Thyroid gland (tissue), 4 donors: ENCODE results near the gene CDH10. TPM values are rescaled to one million over a fixed set of nuclear protein-coding genes. Genes with fewer than 3 reads are reported as not detected.

ENCODE experiments used
- DNase-seq, 2 donors: peaks; one replicate each; pipeline ENCODE4 v3.0.0-alpha.2; 2019
- H3K27ac ChIP-seq, 3 donors: fragments of 200-600 bp; sonication (generic); 1 replicate in 2 of 3; 2 replicates in 1 of 3; pipeline ENCODE4 v1.5.1; 2016 to 2019; ENCODE audit warnings: mild to moderate bottlenecking in 1 of 3, moderate library complexity in 1 of 3
- H3K27me3 ChIP-seq: fragments of 200-600 bp; sonication (generic); one replicate; pipeline ENCODE4 v1.5.1; 2019
- H3K36me3 ChIP-seq, 2 donors: fragments of 200-600 bp; sonication (generic); one replicate each; pipeline ENCODE4 v1.5.1; 2016 to 2019
- H3K4me1 ChIP-seq, 2 donors: fragments of 200-600 bp; sonication (generic); one replicate each; pipeline ENCODE4 v1.5.1; 2017 to 2019
- H3K4me3 ChIP-seq, 3 donors: fragments of 200-600 bp; sonication (generic); replicated peaks in 1 of 3; 1 replicate in 2 of 3; 2 replicates in 1 of 3; pipeline ENCODE4 v1.5.1; 2016; ENCODE audit warnings: mild to moderate bottlenecking in 1 of 3
- H3K9me3 ChIP-seq: fragments of 200-600 bp; sonication (generic); one replicate; pipeline ENCODE4 v1.5.1; 2017
- POLR2A ChIP-seq, 2 donors: fragments of 450-650 bp; IDR thresholded peaks; one replicate each; pipeline ENCODE4 v1.6.1; 2017; ENCODE audit warnings: antibody characterized with exemption in 2 of 2, mild to moderate bottlenecking in 2 of 2, moderate library complexity in 1 of 2
- WGBS, 2 donors: methylation state at CpG; one replicate each; pipeline ENCODE4 v1.1.5; 2017; 5-methylcytosine and 5-hydroxymethylcytosine counted together
- intact Hi-C: fragments of 100-400 bp; cut with DNase I; formaldehyde crosslinking; loops from one replicate; pipeline ENCODE4 v1.15.1; 2023
- total RNA-seq, 4 donors: library from RNA; depleted of rRNA; stranded (reverse); fragments of >200 nt; gene quantifications; one replicate each; pipeline ENCODE4 v1.2.3, GENCODE V29; 2016
- TF ChIP-seq, protein P1 (sequence below), 6 experiments: fragments of 200-600 bp in 3 of 6; fragments of 450-650 bp in 3 of 6; sonication (generic) in 3 of 6; IDR thresholded peaks; one replicate each; pipeline ENCODE4 v1.5.1; 2016 to 2019; ENCODE audit warnings: antibody characterized with exemption in 6 of 6, mild to moderate bottlenecking in 2 of 6, inconsistent platforms in 1 of 6, moderate library complexity in 1 of 6

The CDH10 gene
- total RNA-seq, 4 donors from 2014 or later = not detected

DNA sequence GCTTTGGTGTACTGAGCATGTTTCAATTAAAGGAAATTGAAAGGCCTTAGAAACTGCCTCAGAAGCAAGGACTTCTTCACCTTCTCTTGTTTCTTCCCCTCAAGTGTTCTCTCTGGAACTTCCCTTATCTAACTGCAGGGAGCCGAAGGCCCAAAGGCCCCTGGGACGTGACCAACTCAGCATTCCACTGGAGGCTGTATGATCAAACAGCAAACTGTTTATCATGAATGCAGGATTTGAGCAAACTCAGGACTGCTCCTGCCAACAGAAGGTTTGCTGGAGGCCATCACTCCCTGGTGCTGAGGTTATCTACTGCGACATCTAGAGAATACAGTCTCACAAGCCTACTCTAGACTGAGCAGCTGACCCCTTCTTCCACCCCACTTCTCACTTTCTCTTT, 4.8 kb upstream of the CDH10 start:
- H3K4me1 ChIP-seq = no peaks in the 10 kb centered on the region
- intact Hi-C loops = no loop called here
- H3K4me3 ChIP-seq = no peak overlapping the region
- 57 to 65% methylated on average over 3 of the region's 3 CpGs for WGBS, 2 donors
- DNase-seq = no peak
- no peak overlapping the region for H3K27ac ChIP-seq
- no peaks in the 10 kb centered on the region for H3K9me3 ChIP-seq
- TF ChIP-seq POLR2A (IDR thresholded peaks at IDR 0.05) = no peak
- TF ChIP-seq, protein P1, sequence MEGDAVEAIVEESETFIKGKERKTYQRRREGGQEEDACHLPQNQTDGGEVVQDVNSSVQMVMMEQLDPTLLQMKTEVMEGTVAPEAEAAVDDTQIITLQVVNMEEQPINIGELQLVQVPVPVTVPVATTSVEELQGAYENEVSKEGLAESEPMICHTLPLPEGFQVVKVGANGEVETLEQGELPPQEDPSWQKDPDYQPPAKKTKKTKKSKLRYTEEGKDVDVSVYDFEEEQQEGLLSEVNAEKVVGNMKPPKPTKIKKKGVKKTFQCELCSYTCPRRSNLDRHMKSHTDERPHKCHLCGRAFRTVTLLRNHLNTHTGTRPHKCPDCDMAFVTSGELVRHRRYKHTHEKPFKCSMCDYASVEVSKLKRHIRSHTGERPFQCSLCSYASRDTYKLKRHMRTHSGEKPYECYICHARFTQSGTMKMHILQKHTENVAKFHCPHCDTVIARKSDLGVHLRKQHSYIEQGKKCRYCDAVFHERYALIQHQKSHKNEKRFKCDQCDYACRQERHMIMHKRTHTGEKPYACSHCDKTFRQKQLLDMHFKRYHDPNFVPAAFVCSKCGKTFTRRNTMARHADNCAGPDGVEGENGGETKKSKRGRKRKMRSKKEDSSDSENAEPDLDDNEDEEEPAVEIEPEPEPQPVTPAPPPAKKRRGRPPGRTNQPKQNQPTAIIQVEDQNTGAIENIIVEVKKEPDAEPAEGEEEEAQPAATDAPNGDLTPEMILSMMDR (IDR thresholded peaks at IDR 0.05) = no peak
- no peaks in the 10 kb centered on the region for H3K36me3 ChIP-seq
- H3K27me3 ChIP-seq = no peaks in the 10 kb centered on the region

- no peaks in the 10 kb centered on the region for H3K9me3 ChIP-seq
- H3K27me3 ChIP-seq = no peaks in the 10 kb centered on the region
- no peaks in the 10 kb centered on the region for H3K36me3 ChIP-seq
- no peaks in the 10 kb centered on the region for H3K4me1 ChIP-seq
- H3K27ac ChIP-seq = no peak overlapping the region
- H3K4me3 ChIP-seq = no peak overlapping the region
- WGBS, 2 donors = 88 to 95% methylated on average over 1 of the region's 1 CpG
- no peak for TF ChIP-seq POLR2A (IDR thresholded peaks at IDR 0.05)
- TF ChIP-seq, protein P1 (IDR thresholded peaks at IDR 0.05) = no peak
- DNase-seq = no peak
- intact Hi-C loops = no loop called here
Observed at GRCh38 chr5:24646915-24647314, 2.1 kb upstream of the CDH10 start.

- intact Hi-C loops = no loop called here
- WGBS, 2 donors = 64 to 65% methylated on average over 5 of the region's 5 CpGs
Observed at GRCh38 chr5:24645483-24645882, 705 bp upstream of the CDH10 start.

DNA sequence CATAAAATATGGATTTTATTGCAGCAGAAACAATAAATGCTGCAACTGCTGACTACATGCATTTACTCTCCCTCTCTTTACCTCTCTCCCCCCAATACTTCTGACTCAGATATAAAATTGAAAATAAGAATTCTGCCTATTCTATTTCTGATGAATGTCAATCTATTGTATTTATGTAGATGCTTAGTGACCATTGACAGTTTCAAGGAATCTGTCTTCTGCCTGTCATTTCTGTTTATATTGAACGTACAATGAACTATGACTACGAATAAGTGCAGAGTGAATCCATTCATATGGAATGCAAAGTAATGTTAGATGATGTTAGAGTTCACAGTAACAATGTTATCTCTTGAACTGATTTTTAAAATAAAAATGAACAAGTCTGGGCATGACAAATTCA, 898 bp downstream of the CDH10 start:
- H3K27ac ChIP-seq = no peak overlapping the region
- intact Hi-C loops = no loop called here
- 75 to 79% methylated on average over 2 of the region's 2 CpGs for WGBS, 2 donors
- no peak overlapping the region for H3K4me3 ChIP-seq
- no peaks in the 10 kb centered on the region for H3K4me1 ChIP-seq
- H3K36me3 ChIP-seq = no peaks in the 10 kb centered on the region
- no peaks in the 10 kb centered on the region for H3K27me3 ChIP-seq
- TF ChIP-seq, protein P1 (IDR thresholded peaks at IDR 0.05) = no peak
- TF ChIP-seq POLR2A (IDR thresholded peaks at IDR 0.05) = no peak
- no peak for DNase-seq
- H3K9me3 ChIP-seq = no peaks in the 10 kb centered on the region

More at GRCh38 chr5:24645483-24645882, 705 bp upstream of the CDH10 start:
- Histone ChIP-seq H3K36me3 (no peaks in the 10 kb centered on the region), H3K4me1 (no peaks in the 10 kb centered on the region), H3K27ac (no peak overlapping the region), H3K9me3 (no peaks in the 10 kb centered on the region), H3K27me3 (no peaks in the 10 kb centered on the region), H3K4me3 (no peak overlapping the region)
- DNase-seq = no peak
- no peak for TF ChIP-seq POLR2A (IDR thresholded peaks at IDR 0.05)
- TF ChIP-seq, protein P1 (IDR thresholded peaks at IDR 0.05) = no peak

GRCh38 chr5:24643156-24643555, 1.6 kb downstream of the CDH10 start:
- no peaks in the 10 kb centered on the region for H3K4me1 ChIP-seq
- no peak overlapping the region for H3K27ac ChIP-seq
- DNase-seq = no peak
- intact Hi-C loops = no loop called here
- no peaks in the 10 kb centered on the region for H3K36me3 ChIP-seq
- no peaks in the 10 kb centered on the region for H3K27me3 ChIP-seq
- WGBS, 2 donors = 54 to 55% methylated on average over 5 of the region's 5 CpGs
- no peaks in the 10 kb centered on the region for H3K9me3 ChIP-seq
- TF ChIP-seq POLR2A (IDR thresholded peaks at IDR 0.05) = no peak
- TF ChIP-seq, protein P1 (IDR thresholded peaks at IDR 0.05) = no peak
- H3K4me3 ChIP-seq = no peak overlapping the region
